H1 (cell line): ENCODE data around the gene CAD. TPM values are rescaled to one million over a fixed set of nuclear protein-coding genes. Genes with fewer than 3 reads are reported as not detected.

Experiments used
- ASH2L ChIP-seq: fragments of 200-600, 300-600 bp; sonication (generic); IDR thresholded peaks from one replicate; pipeline ENCODE4 v1.7.1; 2017; ENCODE audit warnings: low read length
- ATF3 ChIP-seq: IDR thresholded peaks from 2 replicates; pipeline ENCODE4 v1.6.1; 2011; ENCODE audit warnings: low read depth, mild to moderate bottlenecking, low read length; ENCODE audit not compliant: insufficient read depth
- E2F6 ChIP-seq: IDR thresholded peaks from 2 replicates; pipeline ENCODE4 v1.6.1; 2012; ENCODE audit warnings: inconsistent platforms
- KDM5A ChIP-seq: fragments of 200-600 bp; IDR thresholded peaks from 2 replicates; pipeline ENCODE4 v1.7.1; 2012; ENCODE audit warnings: mild to moderate bottlenecking, low read length, inconsistent platforms, mixed read lengths
- RAD21 ChIP-seq, 2 experiments: IDR thresholded peaks in 1 of 2; conservative IDR thresholded peaks in 1 of 2; 2 replicates each; pipeline ENCODE4 v1.6.1; 2011; ENCODE audit warnings: low read depth in 2 of 2, low read length in 2 of 2, improper control_type of control experiment in 1 of 2, inconsistent platforms in 1 of 2, mild to moderate bottlenecking in 1 of 2, moderate library complexity in 1 of 2
- RBBP5 ChIP-seq: IDR thresholded peaks from 2 replicates; pipeline ENCODE4 v1.7.1; 2012; ENCODE audit warnings: low read depth, mild to moderate bottlenecking, inconsistent platforms, low read length, moderate library complexity, borderline replicate concordance
- SIN3A ChIP-seq, 2 experiments: IDR thresholded peaks in 1 of 2; conservative IDR thresholded peaks in 1 of 2; 2 replicates each; pipeline ENCODE4 v1.6.1; 2011 to 2012; ENCODE audit warnings: low read length in 2 of 2, improper control_type of control experiment in 1 of 2, low read depth in 1 of 2, mild to moderate bottlenecking in 1 of 2
- SIX5 ChIP-seq: IDR thresholded peaks from 2 replicates; pipeline ENCODE4 v1.6.1; 2011; ENCODE audit warnings: mild to moderate bottlenecking, low read depth, low read length
- TAF1 ChIP-seq: IDR thresholded peaks from 2 replicates; pipeline ENCODE4 v1.6.1; 2011; ENCODE audit warnings: mild to moderate bottlenecking, low read depth, low read length
- TBP ChIP-seq: IDR thresholded peaks from 2 replicates; pipeline ENCODE4 v1.6.1; 2011; ENCODE audit warnings: low read depth, low read length, improper control_type of control experiment
- polyA plus RNA-seq, 7 experiments: library from polyadenylated mRNA; depleted of rRNA in 3 of 7; stranded (reverse) in 5 of 7; unstranded in 2 of 7; fragments of >200 nt in 5 of 7; fragments of 200-250 nt in 2 of 7; gene quantifications; 1 replicate in 5 of 7; 2 replicates in 1 of 7; 4 replicates in 1 of 7; pipeline versions ENCODE4 v1.2.1 to v1.2.3, GENCODE V29; 2011 to 2013; ENCODE audit warnings: missing spikeins in 2 of 7, mixed read lengths in 2 of 7
- total RNA-seq: library from RNA; stranded (reverse); fragmentation: NEBNext Ultra II Directional; extraction: Animal tissue kit (Norgen Biotek cat#: 25700); gene quantifications from 2 replicates; pipeline ENCODE4 v1.2.1, GENCODE V29; 2021

CAD gene
- total and polyA plus RNA-seq, 2 of the 8 experiments (the other 6 are each of a cell fraction or from before 2014, with no cell fraction given), result 130 to 146 TPM

- 0 out of 4 replicates have a peak, but pooled peaks of 1 of the 2 experiments have one; percentile 44 for TF ChIP-seq SIN3A (conservative IDR thresholded peaks at IDR 0.05 in 1 of 2, IDR thresholded peaks at IDR 0.05 in 1 of 2; ENCODE audit: low read depth in 1 of 2, low read length in 2 of 2)
- no peak for TF ChIP-seq TAF1
- no peak for TF ChIP-seq ATF3
- TF ChIP-seq SIX5, result no peak
- TF ChIP-seq RAD21 (IDR thresholded peaks at IDR 0.05 in 1 of 2, conservative IDR thresholded peaks at IDR 0.05 in 1 of 2; ENCODE audit: low read depth in 2 of 2, low read length in 2 of 2), result no peak
- TF ChIP-seq E2F6, result no peak
- TF ChIP-seq KDM5A, result no peak
- TF ChIP-seq RBBP5, result no peak
- TF ChIP-seq ASH2L, result peak; percentile 76
- TF ChIP-seq TBP, result no peak
These were observed 64.8 kb downstream of the CAD start, which contains the start of gene TRIM54 (continued) for GRCh38 chr2:27281855-27282559.
